HL-60 (cell line): ENCODE results near the gene CARMIL1.

Source experiments
- DNase-seq, 2 experiments: peaks; one replicate each; pipeline ENCODE4 v3.0.0-alpha.2; 2010 to 2020; ENCODE audit warnings: low read depth in 1 of 2, low spot score in 1 of 2
- H3K27ac ChIP-seq: fragments of 250-450 bp; sonication (Bioruptor Pico); replicated peaks from 2 replicates; pipeline ENCODE4 v1.5.1; 2020; ENCODE audit warnings: mild to moderate bottlenecking, moderate library complexity
- H3K27me3 ChIP-seq: fragments of 250-450 bp; sonication (Bioruptor Pico); 2 replicates; pipeline ENCODE4 v1.5.1; 2021; ENCODE audit warnings: mild to moderate bottlenecking, moderate library complexity; ENCODE audit not compliant: insufficient read depth, poor library complexity, severe bottlenecking
- H3K4me3 ChIP-seq: replicated peaks from 2 replicates; pipeline ENCODE4 v1.5.1; 2011; ENCODE audit warnings: mild to moderate bottlenecking, control low read depth, low read length; ENCODE audit not compliant: insufficient read depth
- GABPA ChIP-seq: IDR thresholded peaks from 2 replicates; pipeline ENCODE4 v1.6.1; 2012; ENCODE audit warnings: low read depth
- POLR2AphosphoS5 ChIP-seq: IDR thresholded peaks from 2 replicates; pipeline ENCODE4 v1.6.1; 2012; ENCODE audit warnings: low read depth
- SPI1 ChIP-seq: IDR thresholded peaks from 2 replicates; pipeline ENCODE4 v1.6.1; 2012; ENCODE audit warnings: low read depth, mild to moderate bottlenecking, borderline replicate concordance
- TF ChIP-seq, protein P1 (sequence below): IDR thresholded peaks from 2 replicates; pipeline ENCODE4 v1.6.1; 2012; ENCODE audit warnings: low read depth; ENCODE audit not compliant: insufficient replicate concordance
- TF ChIP-seq, protein P2 (sequence below): IDR thresholded peaks from one replicate; pipeline ENCODE4 v1.5.1; 2011; ENCODE audit warnings: low read length, control low read depth, inconsistent platforms; ENCODE audit not compliant: insufficient read depth

CARMIL1 gene

DNA sequence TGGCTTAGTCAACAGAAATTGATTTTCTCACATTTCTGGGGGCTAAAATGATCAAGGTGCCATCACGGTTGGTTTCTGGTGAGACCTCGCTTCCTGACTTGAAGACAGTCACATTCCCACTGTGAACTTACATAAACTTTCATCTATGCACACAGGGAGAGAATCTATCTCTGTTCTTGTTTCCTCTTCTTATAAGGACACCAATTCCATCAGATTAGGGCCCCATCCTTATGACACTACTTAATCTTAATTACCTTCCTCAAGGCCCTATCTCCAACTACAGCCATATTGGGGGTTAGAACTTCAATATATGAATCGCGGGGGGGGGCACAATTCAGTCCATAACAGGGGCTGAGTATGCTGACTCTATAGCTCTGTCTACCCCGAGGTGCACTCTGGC, 362.2 kb downstream of the CARMIL1 start:
- H3K4me3 ChIP-seq: no peak overlapping the region
- H3K27ac ChIP-seq: no peak overlapping the region
- TF ChIP-seq POLR2AphosphoS5 (no peak), GABPA (no peak), SPI1 (no peak)
- TF ChIP-seq, protein P1, sequence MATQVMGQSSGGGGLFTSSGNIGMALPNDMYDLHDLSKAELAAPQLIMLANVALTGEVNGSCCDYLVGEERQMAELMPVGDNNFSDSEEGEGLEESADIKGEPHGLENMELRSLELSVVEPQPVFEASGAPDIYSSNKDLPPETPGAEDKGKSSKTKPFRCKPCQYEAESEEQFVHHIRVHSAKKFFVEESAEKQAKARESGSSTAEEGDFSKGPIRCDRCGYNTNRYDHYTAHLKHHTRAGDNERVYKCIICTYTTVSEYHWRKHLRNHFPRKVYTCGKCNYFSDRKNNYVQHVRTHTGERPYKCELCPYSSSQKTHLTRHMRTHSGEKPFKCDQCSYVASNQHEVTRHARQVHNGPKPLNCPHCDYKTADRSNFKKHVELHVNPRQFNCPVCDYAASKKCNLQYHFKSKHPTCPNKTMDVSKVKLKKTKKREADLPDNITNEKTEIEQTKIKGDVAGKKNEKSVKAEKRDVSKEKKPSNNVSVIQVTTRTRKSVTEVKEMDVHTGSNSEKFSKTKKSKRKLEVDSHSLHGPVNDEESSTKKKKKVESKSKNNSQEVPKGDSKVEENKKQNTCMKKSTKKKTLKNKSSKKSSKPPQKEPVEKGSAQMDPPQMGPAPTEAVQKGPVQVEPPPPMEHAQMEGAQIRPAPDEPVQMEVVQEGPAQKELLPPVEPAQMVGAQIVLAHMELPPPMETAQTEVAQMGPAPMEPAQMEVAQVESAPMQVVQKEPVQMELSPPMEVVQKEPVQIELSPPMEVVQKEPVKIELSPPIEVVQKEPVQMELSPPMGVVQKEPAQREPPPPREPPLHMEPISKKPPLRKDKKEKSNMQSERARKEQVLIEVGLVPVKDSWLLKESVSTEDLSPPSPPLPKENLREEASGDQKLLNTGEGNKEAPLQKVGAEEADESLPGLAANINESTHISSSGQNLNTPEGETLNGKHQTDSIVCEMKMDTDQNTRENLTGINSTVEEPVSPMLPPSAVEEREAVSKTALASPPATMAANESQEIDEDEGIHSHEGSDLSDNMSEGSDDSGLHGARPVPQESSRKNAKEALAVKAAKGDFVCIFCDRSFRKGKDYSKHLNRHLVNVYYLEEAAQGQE: no peak
- TF ChIP-seq, protein P2, sequence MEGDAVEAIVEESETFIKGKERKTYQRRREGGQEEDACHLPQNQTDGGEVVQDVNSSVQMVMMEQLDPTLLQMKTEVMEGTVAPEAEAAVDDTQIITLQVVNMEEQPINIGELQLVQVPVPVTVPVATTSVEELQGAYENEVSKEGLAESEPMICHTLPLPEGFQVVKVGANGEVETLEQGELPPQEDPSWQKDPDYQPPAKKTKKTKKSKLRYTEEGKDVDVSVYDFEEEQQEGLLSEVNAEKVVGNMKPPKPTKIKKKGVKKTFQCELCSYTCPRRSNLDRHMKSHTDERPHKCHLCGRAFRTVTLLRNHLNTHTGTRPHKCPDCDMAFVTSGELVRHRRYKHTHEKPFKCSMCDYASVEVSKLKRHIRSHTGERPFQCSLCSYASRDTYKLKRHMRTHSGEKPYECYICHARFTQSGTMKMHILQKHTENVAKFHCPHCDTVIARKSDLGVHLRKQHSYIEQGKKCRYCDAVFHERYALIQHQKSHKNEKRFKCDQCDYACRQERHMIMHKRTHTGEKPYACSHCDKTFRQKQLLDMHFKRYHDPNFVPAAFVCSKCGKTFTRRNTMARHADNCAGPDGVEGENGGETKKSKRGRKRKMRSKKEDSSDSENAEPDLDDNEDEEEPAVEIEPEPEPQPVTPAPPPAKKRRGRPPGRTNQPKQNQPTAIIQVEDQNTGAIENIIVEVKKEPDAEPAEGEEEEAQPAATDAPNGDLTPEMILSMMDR: no peak
- DNase-seq: no peak
- H3K27me3 ChIP-seq: no peaks in the 10 kb centered on the region

DNA sequence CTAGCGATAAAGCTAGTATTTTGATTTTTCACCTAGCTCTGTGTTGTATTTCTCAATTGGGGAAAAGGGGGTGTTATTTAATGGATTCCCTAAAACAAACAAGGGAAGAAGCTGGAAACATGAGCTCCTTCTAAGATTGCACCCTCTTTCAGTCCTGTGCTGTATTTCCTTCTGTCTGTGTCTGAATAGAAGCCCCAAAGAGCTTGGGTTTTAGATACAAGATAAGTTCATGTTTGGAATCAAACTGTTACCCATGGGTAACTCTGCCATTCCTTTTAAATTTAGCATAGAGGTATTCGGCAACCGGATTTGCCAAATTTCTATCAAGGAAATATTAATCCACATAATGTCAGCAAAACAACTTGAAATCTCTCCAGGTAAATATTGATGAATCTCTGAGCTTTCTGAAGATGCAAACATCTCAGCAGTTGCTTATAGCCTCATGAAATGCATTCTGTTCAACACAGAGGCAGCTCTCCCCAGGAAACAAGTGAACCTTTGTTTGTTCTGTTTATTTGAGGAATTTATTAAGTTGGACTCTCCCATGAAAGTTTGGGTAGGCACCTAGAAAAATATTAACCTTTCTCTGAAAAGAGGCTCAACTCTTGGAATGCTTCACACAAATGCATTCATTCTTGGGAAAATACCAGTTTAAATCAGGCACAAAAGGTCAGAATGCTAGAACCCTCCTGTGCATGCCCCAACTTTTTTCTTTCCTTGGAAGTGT, 362.9 kb downstream of the CARMIL1 start:
- no peak for TF ChIP-seq POLR2AphosphoS5
- no peak for TF ChIP-seq GABPA
- TF ChIP-seq, protein P1: no peak
- TF ChIP-seq SPI1: no peak
- TF ChIP-seq, protein P2: no peak
- no peaks in the 10 kb centered on the region for H3K27me3 ChIP-seq
- no peak overlapping the region for H3K27ac ChIP-seq
- H3K4me3 ChIP-seq: no peak overlapping the region
- DNase-seq: no peak

DNA sequence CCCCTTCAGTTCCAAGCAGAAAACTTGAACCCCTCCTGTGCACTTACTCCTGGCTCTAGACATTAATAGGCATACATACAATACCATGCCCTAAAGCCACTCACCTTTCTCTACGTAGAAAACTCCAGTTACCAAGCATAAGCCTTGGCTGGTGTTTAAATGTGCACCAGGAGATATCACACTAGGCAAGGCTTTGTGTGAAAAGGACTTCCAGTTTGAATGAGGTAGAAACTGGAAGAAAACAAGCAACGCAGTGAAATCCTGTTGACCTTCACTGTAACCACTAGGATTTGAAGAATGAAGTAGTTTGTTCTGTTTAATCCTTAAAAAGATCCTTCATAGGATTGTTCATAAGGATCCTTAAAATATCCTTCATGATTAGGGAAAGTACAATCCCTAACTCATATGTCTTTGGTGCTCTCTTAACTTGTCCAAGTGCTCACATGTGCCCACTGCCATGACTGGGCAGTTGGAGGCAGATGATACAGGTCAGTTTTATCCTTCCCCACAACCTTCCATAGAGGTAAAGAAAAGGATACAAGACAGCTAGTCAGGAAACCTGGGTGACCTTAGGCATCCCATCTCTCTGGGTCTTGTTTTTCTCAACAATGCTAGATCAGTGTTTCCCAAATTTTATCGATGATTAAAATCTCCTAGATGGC, 363.6 kb downstream of the CARMIL1 start:
- no peak for DNase-seq
- H3K4me3 ChIP-seq: no peak overlapping the region
- no peaks in the 10 kb centered on the region for H3K27me3 ChIP-seq
- H3K27ac ChIP-seq: no peak overlapping the region
- TF ChIP-seq, protein P1: no peak
- TF ChIP-seq SPI1: no peak
